Naive thymus-derived CD4-positive, alpha-beta T cell (primary cell): ENCODE measurements around the gene RER1. TPM values are rescaled to one million over a fixed set of nuclear protein-coding genes. Genes with fewer than 3 reads are reported as not detected.

Source experiments
- ATAC-seq: fragments of 150-1000 bp; cut with Tn5 transposase; 2 replicates; pipeline ENCODE4 v1.10.0; 2021; ENCODE audit warnings: mild to moderate bottlenecking, moderate library complexity
- CTCF ChIA-PET: fragments of 350-600 bp; sonication (Branson Sonifier 250); formaldehyde crosslinking; loops from one replicate; lab custom pipeline; 2021; ENCODE audit warnings: antibody characterized with exemption; lab: Charles Lee
- POLR2A ChIA-PET: fragments of 350-600 bp; sonication (Branson Sonifier 250); formaldehyde crosslinking; loops from one replicate; lab custom pipeline; 2021; ENCODE audit warnings: antibody characterized with exemption, inconsistent platforms; lab: Charles Lee
- DNase-seq, 9 donors: peaks; one replicate each; pipeline versions ENCODE4 v3.0.0 to v3.0.0-alpha.2; 2020 to 2022; ENCODE audit warnings: mixed read lengths in 1 of 9
- H3K27ac ChIP-seq: one replicate; pipeline ENCODE4 v1.7.0; 2013; ENCODE audit warnings: mild to moderate bottlenecking, low read depth, low read length, moderate library complexity
- H3K27me3 ChIP-seq, 2 donors: one replicate each; pipeline ENCODE4 v1.7.0; 2013; ENCODE audit warnings: low read length in 2 of 2, mild to moderate bottlenecking in 2 of 2, moderate library complexity in 2 of 2; ENCODE audit not compliant: control insufficient read depth in 2 of 2, insufficient read depth in 2 of 2
- H3K36me3 ChIP-seq, 3 experiments: 1 replicate in 2 of 3; 2 replicates in 1 of 3; pipeline ENCODE4 v1.7.0; 2013; ENCODE audit warnings: low read length in 3 of 3, mild to moderate bottlenecking in 3 of 3, moderate library complexity in 1 of 3; ENCODE audit not compliant: insufficient read depth in 3 of 3, control insufficient read depth in 2 of 3
- H3K4me1 ChIP-seq, 2 donors: one replicate each; pipeline ENCODE4 v1.7.0; 2013; ENCODE audit warnings: low read length in 2 of 2, mild to moderate bottlenecking in 2 of 2, moderate library complexity in 1 of 2; ENCODE audit not compliant: control insufficient read depth in 2 of 2, insufficient read depth in 2 of 2
- H3K4me3 ChIP-seq: 2 replicates; pipeline ENCODE4 v1.7.0; 2013; ENCODE audit warnings: mild to moderate bottlenecking, low read length
- H3K9me3 ChIP-seq, 3 experiments: 1 replicate in 2 of 3; 2 replicates in 1 of 3; pipeline ENCODE4 v1.7.0; 2013; ENCODE audit warnings: low read length in 3 of 3; ENCODE audit not compliant: control insufficient read depth in 2 of 3
- H3K27ac Mint-ChIP-seq, 9 donors: one replicate each; pipeline ENCODE4 v1.8.0; 2020 to 2022; ENCODE audit warnings: mixed read lengths in 9 of 9, mild to moderate bottlenecking in 8 of 9, moderate library complexity in 5 of 9, inconsistent platforms in 2 of 9
- H3K27me3 Mint-ChIP-seq, 5 donors: one replicate each; pipeline ENCODE4 v1.8.0; 2021 to 2022; ENCODE audit warnings: mixed read lengths in 5 of 5, mild to moderate bottlenecking in 1 of 5
- H3K36me3 Mint-ChIP-seq, 5 donors: one replicate each; pipeline ENCODE4 v1.8.0; 2020 to 2022; ENCODE audit warnings: mixed read lengths in 5 of 5, mild to moderate bottlenecking in 3 of 5, inconsistent platforms in 1 of 5
- H3K4me1 Mint-ChIP-seq, 7 donors: one replicate each; pipeline ENCODE4 v1.8.0; 2020 to 2022; ENCODE audit warnings: mixed read lengths in 7 of 7, mild to moderate bottlenecking in 3 of 7, inconsistent platforms in 1 of 7
- H3K4me3 Mint-ChIP-seq, 10 donors: one replicate each; pipeline ENCODE4 v1.8.0; 2020 to 2022; ENCODE audit warnings: mild to moderate bottlenecking in 10 of 10, mixed read lengths in 10 of 10, moderate library complexity in 6 of 10, inconsistent platforms in 2 of 10
- H3K9me3 Mint-ChIP-seq, 11 donors: one replicate each; pipeline ENCODE4 v1.8.0; 2020 to 2022; ENCODE audit warnings: mixed read lengths in 11 of 11, mild to moderate bottlenecking in 4 of 11, inconsistent platforms in 1 of 11, moderate library complexity in 1 of 11
- intact Hi-C, 2 donors: fragments of 100-400 bp; cut with micrococcal nuclease; formaldehyde crosslinking; loops; one replicate each; pipeline ENCODE4 v1.15.1; 2023
- polyA plus RNA-seq, 2 donors: library from polyadenylated mRNA; unstranded; fragments of 300-500 nt; fragmentation: Illumina TruSeq; gene quantifications; one replicate each; pipeline ENCODE4 v1.2.3, GENCODE V29; 2021
- total RNA-seq, 6 experiments: library from RNA in 5 of 6; stranded (reverse) in 5 of 6; gene quantifications; 1 replicate in 5 of 6; 2 replicates in 1 of 6; pipeline ENCODE4 v1.2.3 and lab custom pipeline; 2021 to 2026

Gene RER1
- total and polyA plus RNA-seq, 7 experiments from 2014 or later, result 71.0 to 150 (median 116) TPM

- Mint-ChIP-seq H3K9me3 (peaks cover 0 to 6% (median 0%) of the 10 kb centered on the region in 11 donors), H3K4me1 (peaks cover 0 to 3% (median 0%) of the 10 kb centered on the region in 7 donors), H3K4me3 (no peak overlapping the region), H3K27ac (no peak overlapping the region), H3K36me3 (peaks cover 0 to 3% (median 0%) of the 10 kb centered on the region in 5 donors), H3K27me3 (no peaks in the 10 kb centered on the region)
- H3K4me1 ChIP-seq, result no peaks in the 10 kb centered on the region
- no peak overlapping the region for H3K27ac ChIP-seq
- POLR2A ChIA-PET, result interaction anchor here (1.0 kb wide), 1 partner anchor 15 kb away, joined by 3 read pairs; no protein-coding TSS in a partner anchor
- H3K27me3 ChIP-seq, result no peaks in the 10 kb centered on the region
- no peaks in the 10 kb centered on the region for H3K36me3 ChIP-seq
- no peak overlapping the region for H3K4me3 ChIP-seq
- DNase-seq, result no peak
- peaks cover 0 to 6% (median 0%) of the 10 kb centered on the region in 3 experiments for H3K9me3 ChIP-seq
- intact Hi-C loops, result no loop called here
- no peak for ATAC-seq
- CTCF ChIA-PET, result no interaction called here
These were observed 38.3 kb downstream of the RER1 start for GRCh38 chr1:2429780-2430591.

GRCh38 chr1:2430592-2430973 lies 38.9 kb downstream of the RER1 start:
- Histone ChIP-seq H3K27me3 (no peaks in the 10 kb centered on the region), H3K27ac (no peak overlapping the region), H3K36me3 (no peaks in the 10 kb centered on the region), H3K9me3 (peaks cover 0 to 6% (median 0%) of the 10 kb centered on the region in 3 experiments), H3K4me3 (no peak overlapping the region), H3K4me1 (no peaks in the 10 kb centered on the region)
- peaks cover 0 to 6% (median 0%) of the 10 kb centered on the region in 11 donors for H3K9me3 Mint-ChIP-seq
- no peaks in the 10 kb centered on the region for H3K27me3 Mint-ChIP-seq
- peaks cover 0 to 3% (median 0%) of the 10 kb centered on the region in 7 donors for H3K4me1 Mint-ChIP-seq
- CTCF ChIA-PET, result no interaction called here
- no peak for ATAC-seq
- intact Hi-C loops, result no loop called here
- H3K4me3 Mint-ChIP-seq, result no peak overlapping the region
- no peak overlapping the region for H3K27ac Mint-ChIP-seq
- POLR2A ChIA-PET, result no interaction called here
- no peak for DNase-seq
- peaks cover 0 to 3% (median 0%) of the 10 kb centered on the region in 5 donors for H3K36me3 Mint-ChIP-seq

- DNase-seq, result no peak
- POLR2A ChIA-PET, result no interaction called here
- Mint-ChIP-seq H3K4me1 (peaks cover 0 to 3% (median 0%) of the 10 kb centered on the region in 7 donors), H3K27ac (no peak overlapping the region), H3K36me3 (peaks cover 0 to 3% (median 0%) of the 10 kb centered on the region in 5 donors), H3K27me3 (no peaks in the 10 kb centered on the region), H3K9me3 (peaks cover 0 to 6% (median 0%) of the 10 kb centered on the region in 11 donors), H3K4me3 (no peak overlapping the region)
- Histone ChIP-seq H3K27me3 (no peaks in the 10 kb centered on the region), H3K4me3 (no peak overlapping the region), H3K9me3 (peaks cover 0 to 6% (median 0%) of the 10 kb centered on the region in 3 experiments), H3K27ac (no peak overlapping the region), H3K4me1 (no peaks in the 10 kb centered on the region), H3K36me3 (no peaks in the 10 kb centered on the region)
- ATAC-seq, result no peak
- CTCF ChIA-PET, result no interaction called here
- intact Hi-C loops, result no loop called here
These were observed 39.5 kb downstream of the RER1 start for GRCh38 chr1:2431103-2431502.

GRCh38 chr1:2431518-2431917 lies 39.9 kb downstream of the RER1 start:
- Mint-ChIP-seq H3K4me3 (no peak overlapping the region), H3K4me1 (peaks cover 0 to 3% (median 0%) of the 10 kb centered on the region in 7 donors), H3K27ac (no peak overlapping the region), H3K36me3 (peaks cover 0 to 3% (median 0%) of the 10 kb centered on the region in 5 donors), H3K27me3 (no peaks in the 10 kb centered on the region), H3K9me3 (peaks cover 0 to 6% (median 0%) of the 10 kb centered on the region in 11 donors)
- no peak for ATAC-seq
- Histone ChIP-seq H3K9me3 (peaks cover 0 to 6% (median 0%) of the 10 kb centered on the region in 3 experiments), H3K27ac (no peak overlapping the region), H3K36me3 (no peaks in the 10 kb centered on the region), H3K4me1 (no peaks in the 10 kb centered on the region), H3K4me3 (no peak overlapping the region), H3K27me3 (no peaks in the 10 kb centered on the region)
- intact Hi-C loops, result no loop called here
- ChIA-PET POLR2A (no interaction called here), CTCF (no interaction called here)
- no peak for DNase-seq

- H3K27me3 Mint-ChIP-seq, result no peaks in the 10 kb centered on the region
- DNase-seq, result no peak
- H3K36me3 Mint-ChIP-seq, result peaks cover 0 to 3% (median 0%) of the 10 kb centered on the region in 5 donors
- no peaks in the 10 kb centered on the region for H3K36me3 ChIP-seq
- peaks cover 0 to 6% (median 0%) of the 10 kb centered on the region in 3 experiments for H3K9me3 ChIP-seq
- no peak overlapping the region for H3K27ac ChIP-seq
- H3K4me3 Mint-ChIP-seq, result no peak overlapping the region
- ATAC-seq, result no peak
- intact Hi-C loops, result no loop called here
- CTCF ChIA-PET, result interaction anchor here (0.6 kb wide), 1 partner anchor 243 kb away, joined by 5 read pairs; no protein-coding TSS in a partner anchor
- H3K9me3 Mint-ChIP-seq, result peaks cover 0 to 6% (median 0%) of the 10 kb centered on the region in 11 donors
- H3K27ac Mint-ChIP-seq, result no peak overlapping the region
- peaks cover 0 to 3% (median 0%) of the 10 kb centered on the region in 7 donors for H3K4me1 Mint-ChIP-seq
- no peaks in the 10 kb centered on the region for H3K27me3 ChIP-seq
- no peak overlapping the region for H3K4me3 ChIP-seq
- no peaks in the 10 kb centered on the region for H3K4me1 ChIP-seq
- POLR2A ChIA-PET, result no interaction called here
These were observed 40.8 kb downstream of the RER1 start for GRCh38 chr1:2432441-2432844.

- Mint-ChIP-seq H3K27ac (no peak overlapping the region), H3K36me3 (peaks cover 0 to 3% (median 0%) of the 10 kb centered on the region in 5 donors)
- intact Hi-C loops, result no loop called here
These were observed 41.6 kb downstream of the RER1 start for GRCh38 chr1:2433196-2433595.

More at GRCh38 chr1:2433196-2433595, 41.6 kb downstream of the RER1 start:
- no peaks in the 10 kb centered on the region for H3K4me1 ChIP-seq
- Mint-ChIP-seq H3K27me3 (no peaks in the 10 kb centered on the region), H3K9me3 (peaks cover 0 to 6% (median 0%) of the 10 kb centered on the region in 11 donors), H3K4me1 (peaks cover 0 to 4% (median 0%) of the 10 kb centered on the region in 7 donors), H3K4me3 (no peak overlapping the region)
- H3K36me3 ChIP-seq, result no peaks in the 10 kb centered on the region
- ChIA-PET POLR2A (no interaction called here), CTCF (no interaction called here)
- no peak overlapping the region for H3K4me3 ChIP-seq
- H3K27me3 ChIP-seq, result no peaks in the 10 kb centered on the region
- ATAC-seq, result no peak
- no peak for DNase-seq
- H3K27ac ChIP-seq, result no peak overlapping the region
- peaks cover 0 to 6% (median 0%) of the 10 kb centered on the region in 3 experiments for H3K9me3 ChIP-seq
